Neural cell (in vitro differentiated cells): ENCODE measurements around the gene ARID1B. TPM values are rescaled to one million over a fixed set of nuclear protein-coding genes. Genes with fewer than 3 reads are reported as not detected.

Experiments
- H2AFZ ChIP-seq: fragments of 200-600, 300-800 bp; sonication (generic), shearing (Covaris generic); 2 replicates; pipeline ENCODE4 v1.6.0; 2014; ENCODE audit warnings: low read depth, mild to moderate bottlenecking, antibody characterized with exemption, low read length, moderate library complexity
- H3F3A ChIP-seq: fragments of 200-600 bp; shearing (Covaris generic); 2 replicates; pipeline ENCODE4 v1.6.1; 2016; ENCODE audit warnings: mild to moderate bottlenecking, moderate library complexity, mixed read lengths, antibody characterized with exemption, low read length; ENCODE audit not compliant: insufficient read depth, poor library complexity, severe bottlenecking
- H3K27ac ChIP-seq: fragments of 200-600, 300-800 bp; sonication (generic), shearing (Covaris generic); 2 replicates; pipeline ENCODE4 v1.5.1; 2014; ENCODE audit warnings: mild to moderate bottlenecking, low read length, moderate library complexity
- H3K27me3 ChIP-seq: fragments of 300-800, 200-600 bp; sonication (generic), shearing (Covaris generic); 2 replicates; pipeline ENCODE4 v1.6.0; 2014; ENCODE audit warnings: mild to moderate bottlenecking, low read depth, low read length, moderate library complexity; ENCODE audit not compliant: insufficient read depth
- H3K36me3 ChIP-seq: fragments of 300-800, 200-600 bp; sonication (generic), shearing (Covaris generic); 2 replicates; pipeline ENCODE4 v1.5.1; 2014; ENCODE audit warnings: mild to moderate bottlenecking, antibody characterized with exemption, low read length, moderate library complexity; ENCODE audit not compliant: insufficient read depth
- H3K4me2 ChIP-seq: fragments of 300-800, 200-600 bp; sonication (generic), shearing (Covaris generic); 2 replicates; pipeline ENCODE4 v1.6.0; 2014; ENCODE audit warnings: mild to moderate bottlenecking, low read length
- H3K4me3 ChIP-seq: fragments of 300-800, 200-600 bp; sonication (generic), shearing (Covaris generic); 2 replicates; pipeline ENCODE4 v1.5.1; 2014; ENCODE audit warnings: mild to moderate bottlenecking, low read length, moderate library complexity
- H3K79me2 ChIP-seq: fragments of 200-600 bp; shearing (Covaris generic); replicated peaks from 2 replicates; pipeline ENCODE4 v1.6.0; 2014; ENCODE audit warnings: mild to moderate bottlenecking, low read length, moderate library complexity; ENCODE audit not compliant: insufficient read depth
- H3K9ac ChIP-seq: fragments of 300-800, 200-600 bp; sonication (generic), shearing (Covaris generic); 2 replicates; pipeline ENCODE4 v1.6.1; 2016; ENCODE audit warnings: mild to moderate bottlenecking, low read length, mixed read lengths
- H3K9me2 ChIP-seq: fragments of 200-600 bp; shearing (Covaris generic); 2 replicates; pipeline ENCODE4 v1.6.1; 2016; ENCODE audit warnings: mild to moderate bottlenecking, low read length, mixed read lengths; ENCODE audit not compliant: insufficient read depth
- H3K9me3 ChIP-seq: fragments of 200-600, 300-800 bp; sonication (generic), shearing (Covaris generic); 2 replicates; pipeline ENCODE4 v1.6.1; 2016; ENCODE audit warnings: mild to moderate bottlenecking, mixed run types, low read length, moderate library complexity, mixed read lengths
- H4K20me1 ChIP-seq: fragments of 200-600 bp; shearing (Covaris generic); 2 replicates; pipeline ENCODE4 v1.6.1; 2016; ENCODE audit warnings: mild to moderate bottlenecking, mixed run types; ENCODE audit not compliant: insufficient read depth
- CTCF ChIP-seq: fragments of 450-650 bp; IDR thresholded peaks from 2 replicates; pipeline ENCODE4 v1.5.1; 2014; ENCODE audit warnings: antibody characterized with exemption, mild to moderate bottlenecking, moderate library complexity; ENCODE audit not compliant: poor library complexity, severe bottlenecking
- EP300 ChIP-seq: fragments of 450-650 bp; conservative IDR thresholded peaks from 2 replicates; pipeline ENCODE4 v1.6.1; 2014; ENCODE audit warnings: antibody characterized with exemption, mild to moderate bottlenecking, moderate library complexity; ENCODE audit not compliant: poor library complexity, severe bottlenecking
- EZH2 ChIP-seq: fragments of 200-600, 300-800 bp; shearing (Covaris generic), sonication (generic); IDR thresholded peaks from 2 replicates; pipeline ENCODE4 v1.6.1; 2014; ENCODE audit warnings: antibody characterized with exemption, low read length, borderline replicate concordance, mild to moderate bottlenecking; ENCODE audit not compliant: insufficient read depth, poor library complexity, severe bottlenecking
- MXI1 ChIP-seq: fragments of 450-650 bp; conservative IDR thresholded peaks from 2 replicates; pipeline ENCODE4 v1.6.1; 2014; ENCODE audit warnings: antibody characterized with exemption, mild to moderate bottlenecking; ENCODE audit not compliant: poor library complexity, severe bottlenecking
- POLR2AphosphoS5 ChIP-seq: IDR thresholded peaks from 2 replicates; pipeline ENCODE4 v1.6.1; 2012
- RAD21 ChIP-seq: fragments of 450-650 bp; conservative IDR thresholded peaks from 2 replicates; pipeline ENCODE4 v1.6.1; 2014; ENCODE audit warnings: antibody characterized with exemption, mild to moderate bottlenecking, moderate library complexity
- REST ChIP-seq: IDR thresholded peaks from 2 replicates; pipeline ENCODE4 v1.6.1; 2012; ENCODE audit warnings: borderline replicate concordance
- SMC3 ChIP-seq: fragments of 450-650 bp; conservative IDR thresholded peaks from 2 replicates; pipeline ENCODE4 v1.6.1; 2014; ENCODE audit warnings: antibody characterized with exemption, mild to moderate bottlenecking, moderate library complexity; ENCODE audit not compliant: poor library complexity
- TAF1 ChIP-seq: IDR thresholded peaks from 2 replicates; pipeline ENCODE4 v1.6.1; 2012; ENCODE audit warnings: low read depth
- polyA plus RNA-seq: library from polyadenylated mRNA; depleted of rRNA; stranded (reverse); fragments of >200 nt; gene quantifications from 2 replicates; pipeline ENCODE4 v1.2.3, GENCODE V29; 2014

Gene ARID1B
- polyA plus RNA-seq, 1 donor from 2014 or later, result 35.0 TPM

DNA sequence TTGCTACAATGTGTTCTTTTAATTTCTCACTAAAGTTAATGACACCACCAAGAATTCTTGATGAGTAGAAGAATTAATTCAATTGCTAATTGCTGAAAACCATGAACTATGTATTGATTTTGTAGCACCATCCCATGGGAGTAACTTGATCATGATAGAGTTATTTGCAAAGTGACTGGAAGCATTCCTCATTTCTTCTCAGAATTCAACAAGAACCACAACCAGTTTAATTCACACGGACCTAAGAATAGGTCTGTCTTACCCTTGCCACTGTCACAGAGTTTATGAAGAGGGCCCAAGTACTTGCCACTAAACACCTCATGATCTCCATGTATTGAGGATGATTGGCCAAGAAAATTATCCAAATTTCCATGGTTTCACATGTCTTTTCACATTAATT lies 324.0 kb downstream of the ARID1B start:
- no peaks in the 10 kb centered on the region for H3F3A ChIP-seq
- TF ChIP-seq POLR2AphosphoS5 (no peak), CTCF (no peak), SMC3 (no peak), RAD21 (no peak), REST (no peak), EP300 (no peak), EZH2 (no peak), TAF1 (no peak), MXI1 (no peak)
- H4K20me1 ChIP-seq, result no peaks in the 10 kb centered on the region
- H3K9ac ChIP-seq, result no peak overlapping the region
- no peak overlapping the region for H3K4me3 ChIP-seq
- no peak overlapping the region for H2AFZ ChIP-seq
- no peaks in the 10 kb centered on the region for H3K79me2 ChIP-seq
- H3K27me3 ChIP-seq, result no peaks in the 10 kb centered on the region
- no peak overlapping the region for H3K4me2 ChIP-seq
- H3K36me3 ChIP-seq, result peaks cover 3% of the 10 kb centered on the region
- H3K9me2 ChIP-seq, result no peaks in the 10 kb centered on the region
- H3K27ac ChIP-seq, result no peak overlapping the region
- H3K9me3 ChIP-seq, result no peaks in the 10 kb centered on the region

GRCh38 chr6:157104803-157105202 lies 327.6 kb downstream of the ARID1B start:
- H3K27ac ChIP-seq, result no peak overlapping the region
- no peak overlapping the region for H2AFZ ChIP-seq
- H3K9me3 ChIP-seq, result no peaks in the 10 kb centered on the region
- H3K4me2 ChIP-seq, result no peak overlapping the region
- no peaks in the 10 kb centered on the region for H3K9me2 ChIP-seq
- peaks cover 3% of the 10 kb centered on the region for H4K20me1 ChIP-seq
- no peak for TF ChIP-seq TAF1
- TF ChIP-seq EZH2, result no peak
- no peak for TF ChIP-seq EP300
- TF ChIP-seq REST, result no peak
- no peak for TF ChIP-seq MXI1
- TF ChIP-seq RAD21, result no peak
- TF ChIP-seq POLR2AphosphoS5, result no peak
- TF ChIP-seq SMC3, result no peak
- no peaks in the 10 kb centered on the region for H3F3A ChIP-seq
- H3K4me3 ChIP-seq, result no peak overlapping the region
- peaks cover 3% of the 10 kb centered on the region for H3K36me3 ChIP-seq
- H3K79me2 ChIP-seq, result no peaks in the 10 kb centered on the region
- H3K27me3 ChIP-seq, result no peaks in the 10 kb centered on the region
- no peak overlapping the region for H3K9ac ChIP-seq
